ENCODE measurements around the gene TRIM63. TPM values are rescaled to one million over a fixed set of nuclear protein-coding genes. Genes with fewer than 3 reads are reported as not detected.
A peak's percentile ranks its signal among the peaks of the same experiment; 100 is the strongest.

TRIM63 gene
- total and polyA plus RNA-seq, 2 experiments from 2014 or later = 29.4 to 32.8 TPM

DNA sequence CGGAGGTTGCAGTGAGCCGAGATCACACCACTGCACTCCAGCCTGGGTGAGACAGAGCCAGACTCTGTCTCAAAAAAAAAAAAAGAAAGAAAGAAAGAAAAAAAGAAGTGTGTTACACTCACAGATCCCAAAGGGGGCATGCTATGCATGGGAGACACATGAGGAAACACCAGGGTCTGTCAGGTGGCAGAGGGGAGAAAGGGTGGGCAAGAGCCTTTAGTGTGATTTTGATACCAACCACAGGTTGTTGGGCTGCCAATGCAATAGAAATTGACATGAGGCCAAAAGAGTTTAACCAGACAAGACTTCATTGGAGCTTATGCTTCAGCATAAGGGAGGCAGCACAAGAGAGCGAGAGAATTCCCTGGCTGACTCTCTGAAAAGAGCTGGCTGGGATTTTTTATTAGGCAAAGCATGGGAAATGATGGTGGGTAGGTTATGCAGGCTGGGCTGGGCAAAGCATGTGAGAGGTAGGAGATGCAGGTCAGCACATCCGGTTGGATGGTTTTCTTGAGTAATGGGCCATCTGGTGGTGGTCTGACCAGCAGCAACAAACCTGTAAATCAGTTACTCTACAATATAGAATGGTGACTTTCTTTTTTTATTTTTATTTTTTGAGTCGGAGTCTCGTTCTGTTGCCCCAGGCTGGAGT lies 57.5 kb downstream of the TRIM63 start:
- peak in 1 of 2 donors; percentile 56 for DNase-seq (ENCODE audit: low read depth in 1 of 2, low spot score in 1 of 2)
- Histone ChIP-seq H3K27me3 (no peaks in the 10 kb centered on the region), H3K4me1 (ENCODE audit: low read depth) (no peaks in the 10 kb centered on the region), H3K4me3 (no peak overlapping the region), H3K36me3 (no peaks in the 10 kb centered on the region), H3K27ac (no peak overlapping the region), H3K9me3 (ENCODE audit: low read depth) (no peaks in the 10 kb centered on the region)
- TF ChIP-seq, protein P1, sequence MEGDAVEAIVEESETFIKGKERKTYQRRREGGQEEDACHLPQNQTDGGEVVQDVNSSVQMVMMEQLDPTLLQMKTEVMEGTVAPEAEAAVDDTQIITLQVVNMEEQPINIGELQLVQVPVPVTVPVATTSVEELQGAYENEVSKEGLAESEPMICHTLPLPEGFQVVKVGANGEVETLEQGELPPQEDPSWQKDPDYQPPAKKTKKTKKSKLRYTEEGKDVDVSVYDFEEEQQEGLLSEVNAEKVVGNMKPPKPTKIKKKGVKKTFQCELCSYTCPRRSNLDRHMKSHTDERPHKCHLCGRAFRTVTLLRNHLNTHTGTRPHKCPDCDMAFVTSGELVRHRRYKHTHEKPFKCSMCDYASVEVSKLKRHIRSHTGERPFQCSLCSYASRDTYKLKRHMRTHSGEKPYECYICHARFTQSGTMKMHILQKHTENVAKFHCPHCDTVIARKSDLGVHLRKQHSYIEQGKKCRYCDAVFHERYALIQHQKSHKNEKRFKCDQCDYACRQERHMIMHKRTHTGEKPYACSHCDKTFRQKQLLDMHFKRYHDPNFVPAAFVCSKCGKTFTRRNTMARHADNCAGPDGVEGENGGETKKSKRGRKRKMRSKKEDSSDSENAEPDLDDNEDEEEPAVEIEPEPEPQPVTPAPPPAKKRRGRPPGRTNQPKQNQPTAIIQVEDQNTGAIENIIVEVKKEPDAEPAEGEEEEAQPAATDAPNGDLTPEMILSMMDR (IDR thresholded peaks at IDR 0.05; ENCODE audit: low read depth, low read length) = peak; percentile 11

DNA sequence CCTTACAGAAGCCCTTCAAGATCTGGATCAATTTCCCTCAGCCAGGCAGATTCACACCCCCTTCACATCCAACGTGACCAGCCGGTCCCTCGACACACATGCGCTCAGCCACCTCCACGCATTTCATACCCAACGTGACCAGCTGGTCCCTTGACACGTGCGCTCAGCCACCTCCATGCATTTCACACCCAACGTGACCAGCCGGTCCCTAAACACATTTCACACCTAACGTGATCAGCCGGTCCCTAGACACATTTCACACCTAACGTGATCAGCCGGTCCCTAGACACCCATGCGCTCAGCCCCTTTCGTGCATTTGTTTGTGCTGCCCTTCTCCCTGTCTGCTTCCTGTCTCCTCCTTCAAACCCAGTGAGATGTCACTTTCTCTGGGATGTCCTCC lies 60.7 kb downstream of the TRIM63 start:
- Histone ChIP-seq H3K9me3 (ENCODE audit: low read depth) (no peaks in the 10 kb centered on the region), H3K4me3 (no peak overlapping the region), H3K27me3 (no peaks in the 10 kb centered on the region), H3K36me3 (no peaks in the 10 kb centered on the region), H3K4me1 (ENCODE audit: low read depth) (no peaks in the 10 kb centered on the region), H3K27ac (no peak overlapping the region)
- TF ChIP-seq, protein P1 (IDR thresholded peaks at IDR 0.05; ENCODE audit: low read depth, low read length) = no peak
- no peak for DNase-seq (ENCODE audit: low read depth in 1 of 2, low spot score in 1 of 2)

DNA sequence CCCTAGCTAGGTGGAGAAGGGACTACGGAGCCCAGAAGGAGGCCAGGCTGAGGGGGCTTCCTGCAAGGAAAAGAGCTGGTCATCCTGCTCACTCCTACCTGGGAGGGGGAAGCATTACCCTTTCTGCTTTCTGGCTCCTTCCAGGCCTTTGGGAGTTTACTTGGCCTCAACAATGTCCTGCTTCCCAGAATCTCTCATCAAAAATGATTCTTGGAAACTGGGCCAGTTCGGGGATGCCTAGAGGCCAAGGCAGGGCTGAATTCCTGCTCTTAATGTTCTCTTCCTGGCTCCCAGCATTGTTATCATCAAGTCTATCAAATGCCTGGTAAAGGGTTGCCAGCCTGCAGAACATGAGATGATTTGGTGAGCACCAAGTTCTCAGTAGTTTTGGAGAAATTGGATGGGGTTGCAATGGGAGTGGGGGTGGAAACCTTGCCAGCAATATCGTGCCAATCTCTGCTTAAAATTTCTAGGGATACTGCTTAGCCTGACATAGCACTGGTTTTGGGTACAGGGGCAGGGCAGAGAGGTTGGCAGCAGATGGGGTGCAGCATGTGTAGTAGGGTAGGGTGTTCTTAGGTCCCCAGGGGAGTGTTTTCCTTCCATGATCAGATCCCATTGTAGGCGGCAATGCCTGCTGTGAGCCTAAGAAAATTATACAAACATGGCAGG lies 61.9 kb downstream of the TRIM63 start:
- Histone ChIP-seq H3K9me3 (ENCODE audit: low read depth) (no peaks in the 10 kb centered on the region), H3K36me3 (no peaks in the 10 kb centered on the region), H3K27ac (no peak overlapping the region), H3K4me3 (no peak overlapping the region), H3K4me1 (ENCODE audit: low read depth) (no peaks in the 10 kb centered on the region), H3K27me3 (no peaks in the 10 kb centered on the region)
- TF ChIP-seq, protein P1 (IDR thresholded peaks at IDR 0.05; ENCODE audit: low read depth, low read length) = no peak
- no peak for DNase-seq (ENCODE audit: low read depth in 1 of 2, low spot score in 1 of 2)

DNA sequence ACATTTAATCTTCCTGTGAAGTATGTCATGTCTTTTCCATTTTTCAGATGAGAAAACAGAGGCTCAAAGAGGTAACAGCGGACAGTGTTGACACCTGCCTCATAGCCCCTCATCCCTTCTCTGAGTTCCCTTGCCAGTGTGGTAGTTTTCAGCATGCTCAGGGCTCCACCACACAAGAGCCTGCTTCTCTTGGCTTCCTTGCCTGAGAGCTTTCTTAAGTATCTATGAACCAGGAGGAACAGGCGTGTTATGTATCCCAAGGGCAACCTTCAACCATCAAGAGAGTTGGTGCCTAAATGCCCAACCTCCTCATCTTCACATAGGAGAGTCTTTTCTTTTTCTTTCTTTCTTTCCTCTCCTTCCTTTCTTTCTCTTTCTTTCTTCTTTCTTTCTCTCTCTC lies 63.7 kb downstream of the TRIM63 start:
- DNase-seq (ENCODE audit: low read depth in 1 of 2, low spot score in 1 of 2) = no peak
- H3K27ac ChIP-seq = no peak overlapping the region
- no peaks in the 10 kb centered on the region for H3K9me3 ChIP-seq (ENCODE audit: low read depth)
- H3K27me3 ChIP-seq = no peaks in the 10 kb centered on the region
- no peaks in the 10 kb centered on the region for H3K36me3 ChIP-seq
- TF ChIP-seq, protein P1 (IDR thresholded peaks at IDR 0.05; ENCODE audit: low read depth, low read length) = no peak
- H3K4me1 ChIP-seq (ENCODE audit: low read depth) = no peaks in the 10 kb centered on the region
- H3K4me3 ChIP-seq = no peak overlapping the region

DNA sequence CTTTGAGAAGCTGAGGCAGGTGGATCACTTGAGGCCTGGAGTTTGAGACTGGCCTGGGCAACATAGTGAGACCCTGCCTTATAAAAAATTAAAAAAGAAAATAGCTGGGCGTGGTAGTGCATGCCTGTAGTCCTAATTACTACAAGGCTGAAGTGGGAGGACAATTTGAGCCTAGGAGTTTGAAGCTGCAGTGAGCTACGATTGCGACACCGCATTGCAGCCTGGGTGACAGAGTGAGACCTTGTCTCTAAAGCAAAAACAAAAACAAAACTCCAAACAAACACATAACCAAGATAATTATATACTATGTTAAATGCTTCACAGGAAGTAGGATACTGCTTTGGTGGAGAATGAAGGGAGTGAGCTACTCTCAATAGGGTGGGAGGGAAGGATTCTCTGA lies 64.2 kb downstream of the TRIM63 start:
- no peak overlapping the region for H3K27ac ChIP-seq
- H3K9me3 ChIP-seq (ENCODE audit: low read depth) = no peaks in the 10 kb centered on the region
- no peaks in the 10 kb centered on the region for H3K36me3 ChIP-seq
- no peak overlapping the region for H3K4me3 ChIP-seq
- DNase-seq (ENCODE audit: low read depth in 1 of 2, low spot score in 1 of 2) = no peak
- TF ChIP-seq, protein P1 (IDR thresholded peaks at IDR 0.05; ENCODE audit: low read depth, low read length) = no peak
- H3K4me1 ChIP-seq (ENCODE audit: low read depth) = peaks cover 5% of the 10 kb centered on the region
- no peaks in the 10 kb centered on the region for H3K27me3 ChIP-seq

Other genes with a start within 250 kb of the TRIM63 start
- 158 and 197 TPM in 2 replicates for gene MTFR1L, start 247.7 kb downstream of the TRIM63 start, total RNA-seq
- gene MTFR1L, start 247.7 kb downstream of the TRIM63 start, polyA plus RNA-seq = 251 and 266 TPM in 2 replicates
- 3.0 and 4.4 TPM in 2 replicates for gene AUNIP, start 208.2 kb downstream of the TRIM63 start, total RNA-seq
- 4.9 and 5.6 TPM in 2 replicates for gene AUNIP, start 208.2 kb downstream of the TRIM63 start, polyA plus RNA-seq
- gene PAQR7, start 191.9 kb downstream of the TRIM63 start, total RNA-seq = 10.7 and 12.5 TPM in 2 replicates
- gene PAQR7, start 191.9 kb downstream of the TRIM63 start, polyA plus RNA-seq = 2.1 and 3.1 TPM in 2 replicates
- gene STMN1, start 161.2 kb downstream of the TRIM63 start, total RNA-seq = 225 and 572 TPM in 2 replicates
- gene STMN1, start 161.2 kb downstream of the TRIM63 start, polyA plus RNA-seq = 943 and 1,052 TPM in 2 replicates
- 8.3 and 10.9 TPM in 2 replicates for gene PAFAH2, start 69.6 kb downstream of the TRIM63 start, total RNA-seq
- 11.1 and 11.2 TPM in 2 replicates for gene PAFAH2, start 69.6 kb downstream of the TRIM63 start, polyA plus RNA-seq
- gene EXTL1, start 45.9 kb downstream of the TRIM63 start, total RNA-seq = 7.0 and 10.1 TPM in 2 replicates
- 8.6 and 10.0 TPM in 2 replicates for gene EXTL1, start 45.9 kb downstream of the TRIM63 start, polyA plus RNA-seq
- gene SLC30A2, start 21.5 kb downstream of the TRIM63 start, total RNA-seq = 1.3 and 1.5 TPM in 2 replicates
- 0.16 and 1.8 TPM in 2 replicates for gene SLC30A2, start 21.5 kb downstream of the TRIM63 start, polyA plus RNA-seq
- 3.7 and 8.5 TPM in 2 replicates for gene PDIK1L, start 44.2 kb upstream of the TRIM63 start, total RNA-seq
- 4.2 and 7.1 TPM in 2 replicates for gene PDIK1L, start 44.2 kb upstream of the TRIM63 start, polyA plus RNA-seq
- 4.7 and 6.8 TPM in 2 replicates for gene FAM110D, start 91.4 kb upstream of the TRIM63 start, total RNA-seq
- gene FAM110D, start 91.4 kb upstream of the TRIM63 start, polyA plus RNA-seq = 8.1 and 10.9 TPM in 2 replicates
- not detected in 2 replicates for gene C1orf232, start 101.3 kb upstream of the TRIM63 start, total RNA-seq
- not detected in 2 replicates for gene C1orf232, start 101.3 kb upstream of the TRIM63 start, polyA plus RNA-seq
- 34.5 and 47.8 TPM in 2 replicates for gene ZNF593, start 102.3 kb upstream of the TRIM63 start, total RNA-seq
- 43.6 and 58.0 TPM in 2 replicates for gene ZNF593, start 102.3 kb upstream of the TRIM63 start, polyA plus RNA-seq
- not detected in 2 replicates for gene ZNF593OS, start 104.2 kb upstream of the TRIM63 start, total RNA-seq
- gene ZNF593OS, start 104.2 kb upstream of the TRIM63 start, polyA plus RNA-seq = 2.9 and 3.4 TPM in 2 replicates
- gene CNKSR1, start 109.9 kb upstream of the TRIM63 start, total RNA-seq = 8.4 and 9.7 TPM in 2 replicates
- 7.5 and 7.6 TPM in 2 replicates for gene CNKSR1, start 109.9 kb upstream of the TRIM63 start, polyA plus RNA-seq
- gene CATSPER4, start 123.0 kb upstream of the TRIM63 start, total RNA-seq = 0.42 TPM in 1 of 2 replicates, not detected in the other
- 0.50 TPM in 1 of 2 replicates, not detected in the other for gene CATSPER4, start 123.0 kb upstream of the TRIM63 start, polyA plus RNA-seq
- 32.7 and 33.2 TPM in 2 replicates for gene CEP85, start 166.6 kb upstream of the TRIM63 start, total RNA-seq
- 22.9 and 28.8 TPM in 2 replicates for gene CEP85, start 166.6 kb upstream of the TRIM63 start, polyA plus RNA-seq
- 23.0 and 32.9 TPM in 2 replicates for gene SH3BGRL3, start 212.5 kb upstream of the TRIM63 start, total RNA-seq
- 93.4 and 119 TPM in 2 replicates for gene SH3BGRL3, start 212.5 kb upstream of the TRIM63 start, polyA plus RNA-seq
- gene UBXN11, start 239.0 kb upstream of the TRIM63 start, total RNA-seq = 13.8 and 21.1 TPM in 2 replicates
- 40.1 and 41.3 TPM in 2 replicates for gene UBXN11, start 239.0 kb upstream of the TRIM63 start, polyA plus RNA-seq